ENCODE measurements around the gene GNA12.
"Not testable (repeated sequence)": the region's sequence is repeated elsewhere in the genome, so short reads cannot be mapped to it uniquely, and the experiment has no call there.

DNA sequence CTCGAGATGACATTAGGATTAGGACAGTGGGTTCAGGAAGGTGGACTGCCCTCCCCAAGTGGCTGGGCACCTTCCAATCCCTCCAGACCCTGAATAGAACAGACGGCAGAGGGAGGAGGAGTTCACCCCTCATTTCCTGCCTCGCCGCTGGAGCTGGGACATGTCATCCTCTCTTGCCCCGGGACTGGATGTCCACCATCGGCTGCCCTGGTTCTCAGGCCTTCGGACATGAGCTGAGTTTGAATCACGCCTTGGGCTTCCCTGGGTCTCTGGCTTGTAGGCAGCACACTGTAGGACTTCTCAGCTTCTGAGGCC, 150.0 kb downstream of the GNA12 start:
- TF ChIP-seq EZH2 (IDR thresholded peaks at IDR 0.05), result not testable (repeated sequence)
- TF ChIP-seq, protein P1, sequence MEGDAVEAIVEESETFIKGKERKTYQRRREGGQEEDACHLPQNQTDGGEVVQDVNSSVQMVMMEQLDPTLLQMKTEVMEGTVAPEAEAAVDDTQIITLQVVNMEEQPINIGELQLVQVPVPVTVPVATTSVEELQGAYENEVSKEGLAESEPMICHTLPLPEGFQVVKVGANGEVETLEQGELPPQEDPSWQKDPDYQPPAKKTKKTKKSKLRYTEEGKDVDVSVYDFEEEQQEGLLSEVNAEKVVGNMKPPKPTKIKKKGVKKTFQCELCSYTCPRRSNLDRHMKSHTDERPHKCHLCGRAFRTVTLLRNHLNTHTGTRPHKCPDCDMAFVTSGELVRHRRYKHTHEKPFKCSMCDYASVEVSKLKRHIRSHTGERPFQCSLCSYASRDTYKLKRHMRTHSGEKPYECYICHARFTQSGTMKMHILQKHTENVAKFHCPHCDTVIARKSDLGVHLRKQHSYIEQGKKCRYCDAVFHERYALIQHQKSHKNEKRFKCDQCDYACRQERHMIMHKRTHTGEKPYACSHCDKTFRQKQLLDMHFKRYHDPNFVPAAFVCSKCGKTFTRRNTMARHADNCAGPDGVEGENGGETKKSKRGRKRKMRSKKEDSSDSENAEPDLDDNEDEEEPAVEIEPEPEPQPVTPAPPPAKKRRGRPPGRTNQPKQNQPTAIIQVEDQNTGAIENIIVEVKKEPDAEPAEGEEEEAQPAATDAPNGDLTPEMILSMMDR (IDR thresholded peaks at IDR 0.05), result not testable (repeated sequence)

Data from neural progenitor cell (in vitro differentiated cells).